Vagina (tissue), 2 donors: ENCODE measurements around the gene CBX4.

ENCODE experiments used
- POLR2A ChIP-seq, 2 donors: fragments of 450-650 bp; IDR thresholded peaks; one replicate each; pipeline ENCODE4 v1.6.1; 2017; ENCODE audit warnings: antibody characterized with exemption in 2 of 2, mild to moderate bottlenecking in 2 of 2, moderate library complexity in 2 of 2
- POLR2AphosphoS5 ChIP-seq, 2 donors: sonication (generic); formaldehyde crosslinking; IDR thresholded peaks; one replicate each; pipeline ENCODE4 v1.9.0; 2017; ENCODE audit warnings: antibody characterized with exemption in 2 of 2, mild to moderate bottlenecking in 2 of 2, low read depth in 1 of 2; ENCODE audit not compliant: insufficient read depth in 1 of 2
- TF ChIP-seq, protein P1 (sequence below), 3 experiments: fragments of 450-650 bp in 2 of 3; fragments of 200-600 bp in 1 of 3; sonication (generic) in 1 of 3; IDR thresholded peaks; one replicate each; pipeline ENCODE4 v1.5.1; 2017 to 2019; ENCODE audit warnings: antibody characterized with exemption in 3 of 3, mild to moderate bottlenecking in 2 of 3, moderate library complexity in 2 of 3

DNA sequence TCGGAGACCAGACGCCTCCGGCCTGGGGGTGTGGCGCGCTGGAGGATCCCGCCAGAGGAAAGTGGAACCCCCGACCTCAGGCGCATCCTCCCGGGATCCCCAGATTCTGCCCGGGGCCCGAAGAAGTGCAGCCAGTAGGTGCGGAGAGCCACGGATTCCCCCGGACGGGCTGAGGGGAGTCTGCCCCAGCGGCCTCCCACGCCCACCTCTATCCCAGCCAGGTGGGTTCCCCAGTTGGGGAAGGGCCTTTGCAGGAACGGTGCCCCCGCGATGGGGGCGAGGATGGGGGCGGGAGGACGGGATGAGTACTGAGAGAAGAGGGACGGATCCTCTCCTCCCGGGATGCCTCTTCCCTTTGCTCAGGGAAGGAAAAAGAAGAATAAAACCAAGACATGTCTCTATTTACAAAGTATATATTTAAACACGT is 47.5 kb downstream of the CBX4 start:
- TF ChIP-seq POLR2A (IDR thresholded peaks at IDR 0.05): no peak
- TF ChIP-seq, protein P1, sequence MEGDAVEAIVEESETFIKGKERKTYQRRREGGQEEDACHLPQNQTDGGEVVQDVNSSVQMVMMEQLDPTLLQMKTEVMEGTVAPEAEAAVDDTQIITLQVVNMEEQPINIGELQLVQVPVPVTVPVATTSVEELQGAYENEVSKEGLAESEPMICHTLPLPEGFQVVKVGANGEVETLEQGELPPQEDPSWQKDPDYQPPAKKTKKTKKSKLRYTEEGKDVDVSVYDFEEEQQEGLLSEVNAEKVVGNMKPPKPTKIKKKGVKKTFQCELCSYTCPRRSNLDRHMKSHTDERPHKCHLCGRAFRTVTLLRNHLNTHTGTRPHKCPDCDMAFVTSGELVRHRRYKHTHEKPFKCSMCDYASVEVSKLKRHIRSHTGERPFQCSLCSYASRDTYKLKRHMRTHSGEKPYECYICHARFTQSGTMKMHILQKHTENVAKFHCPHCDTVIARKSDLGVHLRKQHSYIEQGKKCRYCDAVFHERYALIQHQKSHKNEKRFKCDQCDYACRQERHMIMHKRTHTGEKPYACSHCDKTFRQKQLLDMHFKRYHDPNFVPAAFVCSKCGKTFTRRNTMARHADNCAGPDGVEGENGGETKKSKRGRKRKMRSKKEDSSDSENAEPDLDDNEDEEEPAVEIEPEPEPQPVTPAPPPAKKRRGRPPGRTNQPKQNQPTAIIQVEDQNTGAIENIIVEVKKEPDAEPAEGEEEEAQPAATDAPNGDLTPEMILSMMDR (IDR thresholded peaks at IDR 0.05): no peak
- no peak for TF ChIP-seq POLR2AphosphoS5 (IDR thresholded peaks at IDR 0.05; ENCODE audit: insufficient read depth in 1 of 2, low read depth in 1 of 2)
